Loucy (cell line): ENCODE results near the gene EDEM2.

ENCODE experiments used
- H2AFZ ChIP-seq: fragments of 200-600 bp; sonication (generic); 2 replicates; pipeline ENCODE4 v1.6.0; 2016; ENCODE audit warnings: antibody characterized with exemption, mild to moderate bottlenecking, low read length, moderate library complexity
- H3F3A ChIP-seq: fragments of 200-600 bp; 2 replicates; pipeline ENCODE4 v1.6.0; 2016; ENCODE audit warnings: antibody characterized with exemption, low read depth, mild to moderate bottlenecking
- H3K27me3 ChIP-seq: fragments of 200-600 bp; sonication (generic); 2 replicates; pipeline ENCODE4 v1.6.1; 2014; ENCODE audit warnings: low read length, mild to moderate bottlenecking; ENCODE audit not compliant: insufficient read depth, poor library complexity, severe bottlenecking
- H3K36me3 ChIP-seq: fragments of 200-600 bp; sonication (generic); 2 replicates; pipeline ENCODE4 v1.6.1; 2016; ENCODE audit warnings: low read length; ENCODE audit not compliant: insufficient read depth
- H3K4me1 ChIP-seq: fragments of 200-600 bp; sonication (generic); 2 replicates; pipeline ENCODE4 v1.5.1; 2014; ENCODE audit warnings: low read length, mild to moderate bottlenecking; ENCODE audit not compliant: insufficient read depth, poor library complexity, severe bottlenecking
- H3K4me2 ChIP-seq: fragments of 200-600 bp; sonication (generic); 2 replicates; pipeline ENCODE4 v1.6.0; 2014; ENCODE audit warnings: antibody characterized with exemption, low read length, low read depth, mild to moderate bottlenecking; ENCODE audit not compliant: poor library complexity, severe bottlenecking
- H3K4me3 ChIP-seq: fragments of 200-600 bp; sonication (generic); 2 replicates; pipeline ENCODE4 v1.5.1; 2014; ENCODE audit warnings: low read length, mild to moderate bottlenecking, mixed read lengths; ENCODE audit not compliant: poor library complexity, severe bottlenecking
- H3K79me2 ChIP-seq: fragments of 200-600 bp; sonication (generic); 2 replicates; pipeline ENCODE4 v1.6.1; 2014; ENCODE audit warnings: low read length; ENCODE audit not compliant: insufficient read depth
- H3K9ac ChIP-seq: fragments of 200-600 bp; sonication (generic); 2 replicates; pipeline ENCODE4 v1.6.0; 2014; ENCODE audit warnings: mild to moderate bottlenecking, low read depth, low read length, moderate library complexity; ENCODE audit not compliant: poor library complexity, severe bottlenecking
- H3K9me2 ChIP-seq: fragments of 200-600 bp; sonication (generic); replicated peaks from 2 replicates; pipeline ENCODE4 v1.6.1; 2016; ENCODE audit warnings: low read depth, low read length, mixed read lengths
- H3K9me3 ChIP-seq: fragments of 200-600 bp; sonication (generic); 2 replicates; pipeline ENCODE4 v1.6.1; 2014; ENCODE audit warnings: mild to moderate bottlenecking, antibody characterized with exemption, low read length, low read depth; ENCODE audit not compliant: insufficient read depth
- H4K20me1 ChIP-seq: fragments of 200-600 bp; sonication (generic); 2 replicates; pipeline ENCODE4 v1.6.0; 2014; ENCODE audit warnings: antibody characterized with exemption, low read length, mild to moderate bottlenecking; ENCODE audit not compliant: insufficient read depth, poor library complexity, severe bottlenecking
- EZH2phosphoT487 ChIP-seq: fragments of 200-600 bp; IDR thresholded peaks from 2 replicates; pipeline ENCODE4 v1.6.1; 2018; ENCODE audit warnings: antibody characterized with exemption, mild to moderate bottlenecking, moderate library complexity, borderline replicate concordance
- TF ChIP-seq, protein P1 (sequence below): fragments of 200-600 bp; sonication (generic); conservative IDR thresholded peaks from 2 replicates; pipeline ENCODE4 v1.5.1; 2014; ENCODE audit warnings: mild to moderate bottlenecking, antibody characterized with exemption, low read length

Gene EDEM2

DNA sequence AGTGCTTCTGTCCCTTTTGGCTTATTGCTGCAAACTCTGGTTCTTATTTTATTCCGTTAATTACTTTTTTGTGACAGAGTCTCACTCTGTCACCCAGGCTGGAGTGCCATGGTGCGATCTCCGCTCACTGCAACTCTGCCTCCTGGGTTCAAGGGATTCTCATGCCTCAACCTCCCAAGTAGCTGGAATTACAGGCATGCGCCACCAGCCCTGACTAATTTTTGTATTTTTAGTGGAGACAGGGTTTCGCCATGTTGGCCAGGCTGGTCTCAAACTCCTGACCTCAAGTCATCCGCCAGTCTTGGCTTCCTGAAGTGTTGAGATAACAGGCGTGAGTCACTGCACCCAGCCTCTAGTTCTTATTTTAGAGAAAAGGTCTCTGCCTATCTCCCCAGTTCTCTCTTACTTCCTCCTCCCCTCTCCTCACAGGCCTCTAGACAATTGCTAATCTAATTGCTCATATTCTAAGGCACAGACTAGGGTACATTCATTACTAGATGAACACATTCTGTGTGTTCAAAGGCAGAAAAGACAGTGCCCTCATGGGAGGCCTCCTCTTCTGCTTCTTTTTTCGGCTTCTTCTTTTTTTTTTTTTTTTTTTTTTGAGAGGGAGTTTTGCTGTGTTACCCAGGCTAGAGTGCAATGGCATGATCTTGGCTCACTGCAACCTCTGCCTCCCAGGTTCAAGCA is 27.0 kb downstream of the EDEM2 start:
- Histone ChIP-seq H3K4me2 (no peak overlapping the region), H3K4me3 (no peak overlapping the region), H3K4me1 (no peaks in the 10 kb centered on the region), H2AFZ (no peak overlapping the region), H3K36me3 (peaks cover 18% of the 10 kb centered on the region; the same call in 1 of the 2 replicates), H3K9me3 (no peaks in the 10 kb centered on the region), H3K79me2 (no peaks in the 10 kb centered on the region), H4K20me1 (no peaks in the 10 kb centered on the region), H3F3A (no peaks in the 10 kb centered on the region), H3K27me3 (no peaks in the 10 kb centered on the region), H3K9ac (no peak overlapping the region), H3K9me2 (no peaks in the 10 kb centered on the region)
- TF ChIP-seq, protein P1, sequence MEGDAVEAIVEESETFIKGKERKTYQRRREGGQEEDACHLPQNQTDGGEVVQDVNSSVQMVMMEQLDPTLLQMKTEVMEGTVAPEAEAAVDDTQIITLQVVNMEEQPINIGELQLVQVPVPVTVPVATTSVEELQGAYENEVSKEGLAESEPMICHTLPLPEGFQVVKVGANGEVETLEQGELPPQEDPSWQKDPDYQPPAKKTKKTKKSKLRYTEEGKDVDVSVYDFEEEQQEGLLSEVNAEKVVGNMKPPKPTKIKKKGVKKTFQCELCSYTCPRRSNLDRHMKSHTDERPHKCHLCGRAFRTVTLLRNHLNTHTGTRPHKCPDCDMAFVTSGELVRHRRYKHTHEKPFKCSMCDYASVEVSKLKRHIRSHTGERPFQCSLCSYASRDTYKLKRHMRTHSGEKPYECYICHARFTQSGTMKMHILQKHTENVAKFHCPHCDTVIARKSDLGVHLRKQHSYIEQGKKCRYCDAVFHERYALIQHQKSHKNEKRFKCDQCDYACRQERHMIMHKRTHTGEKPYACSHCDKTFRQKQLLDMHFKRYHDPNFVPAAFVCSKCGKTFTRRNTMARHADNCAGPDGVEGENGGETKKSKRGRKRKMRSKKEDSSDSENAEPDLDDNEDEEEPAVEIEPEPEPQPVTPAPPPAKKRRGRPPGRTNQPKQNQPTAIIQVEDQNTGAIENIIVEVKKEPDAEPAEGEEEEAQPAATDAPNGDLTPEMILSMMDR = no peak
- no peak for TF ChIP-seq EZH2phosphoT487

DNA sequence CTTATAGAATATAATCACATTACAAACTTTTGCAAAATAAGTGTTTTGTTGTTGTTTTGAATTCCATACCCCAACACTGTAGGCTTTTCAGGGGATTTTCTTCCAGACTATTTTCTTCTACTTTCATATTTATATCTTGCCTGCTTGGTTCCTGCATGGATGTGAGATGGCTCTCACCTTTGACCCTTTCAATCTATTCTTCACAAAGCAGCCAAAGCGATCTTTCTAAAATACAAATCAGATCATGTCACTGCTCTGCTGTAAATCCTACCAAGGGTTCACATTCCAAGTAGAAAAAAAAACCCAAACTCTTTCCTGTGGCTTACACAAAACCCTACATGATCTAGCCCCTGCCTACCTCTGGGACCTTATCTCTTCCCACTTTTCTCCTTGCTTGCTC is 29.5 kb downstream of the EDEM2 start:
- H3K9me2 ChIP-seq = no peaks in the 10 kb centered on the region
- no peaks in the 10 kb centered on the region for H3F3A ChIP-seq
- H3K79me2 ChIP-seq = no peaks in the 10 kb centered on the region
- H4K20me1 ChIP-seq = no peaks in the 10 kb centered on the region
- no peaks in the 10 kb centered on the region for H3K27me3 ChIP-seq
- H3K9me3 ChIP-seq = no peaks in the 10 kb centered on the region
- peaks cover 7% of the 10 kb centered on the region; the same call in 1 of the 2 replicates for H3K36me3 ChIP-seq
- TF ChIP-seq EZH2phosphoT487 = no peak
- TF ChIP-seq, protein P1 = no peak
- no peak overlapping the region for H3K9ac ChIP-seq
- no peaks in the 10 kb centered on the region for H3K4me1 ChIP-seq
- H2AFZ ChIP-seq = no peak overlapping the region
- no peak overlapping the region for H3K4me2 ChIP-seq
- no peak overlapping the region for H3K4me3 ChIP-seq

DNA sequence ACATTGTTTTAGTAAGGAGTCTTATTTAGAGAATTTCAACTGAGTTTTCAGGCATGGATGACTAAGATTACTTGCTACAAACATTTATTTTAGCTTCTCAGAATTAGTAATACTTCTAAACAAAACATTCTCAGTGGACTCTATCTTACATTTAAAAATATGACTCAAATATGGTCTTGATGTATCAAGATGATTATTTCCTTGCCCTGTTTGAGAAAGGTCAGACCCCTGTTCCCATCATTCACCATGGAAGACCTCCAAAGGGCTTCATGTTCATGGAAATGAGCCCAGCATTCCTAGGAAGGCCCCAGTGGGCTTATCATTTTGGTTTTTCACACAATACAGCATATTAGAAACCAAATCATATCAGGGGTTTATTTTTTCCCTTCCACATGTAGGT is 29.9 kb downstream of the EDEM2 start:
- no peak for TF ChIP-seq EZH2phosphoT487
- TF ChIP-seq, protein P1 = no peak

More for the DNA sequence above, 29.9 kb downstream of the EDEM2 start:
- Histone ChIP-seq H3K9me3 (no peaks in the 10 kb centered on the region), H2AFZ (no peak overlapping the region), H3K27me3 (no peaks in the 10 kb centered on the region), H3K36me3 (peaks cover 5% of the 10 kb centered on the region; the same call in 1 of the 2 replicates), H3K9ac (no peak overlapping the region), H3K4me2 (no peak overlapping the region), H4K20me1 (no peaks in the 10 kb centered on the region), H3K79me2 (no peaks in the 10 kb centered on the region), H3K9me2 (no peaks in the 10 kb centered on the region), H3K4me1 (no peaks in the 10 kb centered on the region), H3F3A (no peaks in the 10 kb centered on the region), H3K4me3 (no peak overlapping the region)
